H1 (cell line): Measurements from ENCODE around the gene SIGLEC12.
"Not testable (repeated sequence)": the region's sequence is repeated elsewhere in the genome, so short reads cannot be mapped to it uniquely, and the experiment has no call there.

Experiments used
- EGR1 ChIP-seq: IDR thresholded peaks from 2 replicates; pipeline ENCODE4 v1.6.1; 2011; ENCODE audit warnings: low read depth, low read length, borderline replicate concordance
- EP300 ChIP-seq, 2 experiments: IDR thresholded peaks; 1 replicate in 1 of 2; 2 replicates in 1 of 2; pipeline ENCODE4 v1.6.1; 2011 to 2012; ENCODE audit warnings: low read depth in 2 of 2, low read length in 2 of 2, mild to moderate bottlenecking in 2 of 2, borderline replicate concordance in 1 of 2, inconsistent platforms in 1 of 2, moderate library complexity in 1 of 2
- EZH2 ChIP-seq: fragments of 200-600 bp; sonication (generic); IDR thresholded peaks from 2 replicates; pipeline ENCODE4 v1.7.1; 2012; ENCODE audit warnings: low read depth, mild to moderate bottlenecking, moderate library complexity, low read length, inconsistent platforms; ENCODE audit not compliant: severe bottlenecking
- KDM1A ChIP-seq: fragments of 200-600, 300-600 bp; sonication (generic); IDR thresholded peaks from 2 replicates; pipeline ENCODE4 v1.7.1; 2016; ENCODE audit warnings: mild to moderate bottlenecking, low read length, borderline replicate concordance
- POLR2A ChIP-seq, 2 experiments: IDR thresholded peaks; 1 replicate in 1 of 2; 2 replicates in 1 of 2; pipeline ENCODE4 v1.6.1; 2011; ENCODE audit warnings: low read depth in 2 of 2, low read length in 2 of 2, mild to moderate bottlenecking in 2 of 2; ENCODE audit errors: control extremely low read depth in 1 of 2
- RFX5 ChIP-seq: IDR thresholded peaks from 2 replicates; pipeline ENCODE4 v1.6.1; 2011; ENCODE audit warnings: low read depth, low read length, improper control_type of control experiment, borderline replicate concordance
- ZNF274 ChIP-seq: IDR thresholded peaks from 2 replicates; pipeline ENCODE4 v1.7.0; 2012; ENCODE audit warnings: low read length, borderline replicate concordance; ENCODE audit errors: extremely low read depth
- TF ChIP-seq, protein P1 (sequence below), 3 experiments: IDR thresholded peaks; 1 replicate in 2 of 3; 2 replicates in 1 of 3; pipeline versions ENCODE4 v1.5.1 to v1.6.1; 2011; ENCODE audit warnings: low read length in 3 of 3, mild to moderate bottlenecking in 3 of 3, inconsistent platforms in 2 of 3, low read depth in 1 of 3, moderate library complexity in 1 of 3; ENCODE audit not compliant: insufficient read depth in 1 of 3; ENCODE audit errors: control extremely low read depth in 1 of 3

DNA sequence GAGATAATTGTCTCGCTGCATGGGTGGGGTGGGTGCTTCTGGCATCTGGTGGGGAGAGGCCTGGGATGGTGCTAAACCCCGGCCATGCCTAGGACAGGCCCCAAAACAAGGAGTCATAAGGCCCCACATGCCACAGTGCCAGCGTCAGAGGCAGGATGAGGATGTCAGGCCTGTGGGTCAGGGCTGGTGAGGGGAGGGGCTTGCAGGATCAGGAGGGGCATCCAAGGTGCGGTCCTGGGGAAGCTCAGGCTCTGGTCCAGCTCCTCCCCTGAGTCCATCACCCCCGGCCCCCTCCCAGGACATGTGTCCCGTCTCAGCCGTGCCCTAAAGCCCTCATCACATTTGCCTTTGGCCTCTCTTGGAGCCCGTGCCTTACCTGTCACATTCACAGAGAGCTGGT, 669 bp downstream of the SIGLEC12 start:
- TF ChIP-seq, protein P1, sequence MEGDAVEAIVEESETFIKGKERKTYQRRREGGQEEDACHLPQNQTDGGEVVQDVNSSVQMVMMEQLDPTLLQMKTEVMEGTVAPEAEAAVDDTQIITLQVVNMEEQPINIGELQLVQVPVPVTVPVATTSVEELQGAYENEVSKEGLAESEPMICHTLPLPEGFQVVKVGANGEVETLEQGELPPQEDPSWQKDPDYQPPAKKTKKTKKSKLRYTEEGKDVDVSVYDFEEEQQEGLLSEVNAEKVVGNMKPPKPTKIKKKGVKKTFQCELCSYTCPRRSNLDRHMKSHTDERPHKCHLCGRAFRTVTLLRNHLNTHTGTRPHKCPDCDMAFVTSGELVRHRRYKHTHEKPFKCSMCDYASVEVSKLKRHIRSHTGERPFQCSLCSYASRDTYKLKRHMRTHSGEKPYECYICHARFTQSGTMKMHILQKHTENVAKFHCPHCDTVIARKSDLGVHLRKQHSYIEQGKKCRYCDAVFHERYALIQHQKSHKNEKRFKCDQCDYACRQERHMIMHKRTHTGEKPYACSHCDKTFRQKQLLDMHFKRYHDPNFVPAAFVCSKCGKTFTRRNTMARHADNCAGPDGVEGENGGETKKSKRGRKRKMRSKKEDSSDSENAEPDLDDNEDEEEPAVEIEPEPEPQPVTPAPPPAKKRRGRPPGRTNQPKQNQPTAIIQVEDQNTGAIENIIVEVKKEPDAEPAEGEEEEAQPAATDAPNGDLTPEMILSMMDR (IDR thresholded peaks at IDR 0.05; ENCODE audit: control extremely low read depth in 1 of 3, insufficient read depth in 1 of 3, low read depth in 1 of 3, low read length in 3 of 3), result not testable (repeated sequence)
- TF ChIP-seq EGR1; KDM1A; ZNF274; RFX5; EZH2; POLR2A (IDR thresholded peaks at IDR 0.05; ENCODE audit: control extremely low read depth in 1 of 2, low read depth in 2 of 2, low read length in 2 of 2); EP300 (IDR thresholded peaks at IDR 0.05; ENCODE audit: borderline replicate concordance in 1 of 2, low read depth in 2 of 2, low read length in 2 of 2): not testable (repeated sequence)
